Lower leg skin (tissue), 3 donors: ENCODE results near the gene ATP8B4.

Experiments
- CTCF ChIP-seq, 3 donors: fragments of 450-650 bp; IDR thresholded peaks; one replicate each; pipeline ENCODE4 v1.5.1; 2016; ENCODE audit warnings: antibody characterized with exemption in 3 of 3, mild to moderate bottlenecking in 3 of 3, moderate library complexity in 2 of 3
- POLR2A ChIP-seq, 2 donors: fragments of 450-650 bp; IDR thresholded peaks; one replicate each; pipeline ENCODE4 v1.6.1; 2016 to 2017; ENCODE audit warnings: antibody characterized with exemption in 2 of 2, mild to moderate bottlenecking in 1 of 2, moderate library complexity in 1 of 2

DNA sequence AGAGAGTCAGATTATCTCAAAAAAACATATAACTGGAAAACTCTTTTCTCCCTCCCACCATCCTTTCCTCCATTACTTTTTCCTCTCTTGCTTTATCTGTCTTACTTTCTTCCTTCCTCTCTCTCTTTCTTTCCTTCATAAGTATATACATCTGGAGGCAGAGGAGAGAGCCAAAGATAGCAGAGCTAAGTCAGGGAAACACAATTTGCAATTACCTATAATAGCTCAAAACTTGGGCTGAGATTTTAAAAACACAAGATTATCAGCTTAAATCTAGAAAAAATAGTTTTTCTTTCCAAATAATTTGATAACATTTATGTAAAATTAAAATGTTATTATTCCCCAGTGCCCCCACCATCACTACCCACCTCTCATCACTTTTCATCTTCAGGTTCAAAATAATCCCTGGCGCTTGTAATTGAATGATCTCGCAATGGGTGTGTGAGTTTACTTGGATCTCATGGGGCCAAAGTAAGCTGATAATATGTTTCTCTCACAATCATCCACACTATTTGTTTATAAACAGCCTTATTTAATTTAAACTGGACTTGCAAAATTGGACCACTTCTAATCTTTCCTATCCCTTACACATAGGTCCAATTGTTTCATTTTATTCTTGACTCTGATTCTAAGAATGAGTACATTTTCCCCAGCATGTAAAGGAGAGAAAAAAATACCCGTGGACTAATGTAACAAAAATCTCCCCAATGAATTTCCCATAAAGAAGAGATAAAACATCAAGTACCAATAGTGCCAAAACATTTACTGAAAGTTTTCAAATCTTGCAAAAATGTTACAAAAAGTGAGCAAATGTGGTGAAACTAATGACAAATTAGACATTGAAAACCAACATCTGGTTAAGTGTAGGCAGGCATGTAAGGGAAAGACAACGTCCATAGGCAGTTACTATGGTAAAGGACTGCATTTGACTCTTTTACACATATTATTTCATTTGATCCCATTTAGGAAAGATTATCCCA lies 261.2 kb downstream of the ATP8B4 start:
- TF ChIP-seq CTCF (IDR thresholded peaks at IDR 0.05) (no peak), POLR2A (IDR thresholded peaks at IDR 0.05) (no peak)
